Mesothelial cell of epicardium (in vitro differentiated cells): ENCODE measurements around the gene STARD10. TPM values are rescaled to one million over a fixed set of nuclear protein-coding genes. Genes with fewer than 3 reads are reported as not detected.

ENCODE experiments used
- DNase-seq, 2 experiments: peaks; one replicate each; pipeline ENCODE4 v3.0.0; 2021; ENCODE audit warnings: low spot score in 2 of 2; ENCODE audit not compliant: unreplicated experiment in 2 of 2
- H3K27ac Mint-ChIP-seq: 2 replicates; pipeline ENCODE4 v1.8.0; 2021; ENCODE audit warnings: mixed read lengths
- H3K27me3 Mint-ChIP-seq: 2 replicates; pipeline ENCODE4 v1.8.0; 2021; ENCODE audit warnings: low read depth, mixed read lengths
- H3K36me3 Mint-ChIP-seq: 2 replicates; pipeline ENCODE4 v1.8.0; 2021; ENCODE audit warnings: mixed read lengths
- H3K4me1 Mint-ChIP-seq: 2 replicates; pipeline ENCODE4 v1.8.0; 2021; ENCODE audit warnings: mixed read lengths
- H3K4me3 Mint-ChIP-seq: 2 replicates; pipeline ENCODE4 v1.8.0; 2021; ENCODE audit warnings: mild to moderate bottlenecking, moderate library complexity, mixed read lengths
- H3K9me3 Mint-ChIP-seq: 2 replicates; pipeline ENCODE4 v1.8.0; 2021; ENCODE audit warnings: mixed read lengths
- total RNA-seq: library from RNA; stranded (reverse); gene quantifications from 3 replicates; pipeline ENCODE4 v1.2.1, GENCODE V29; 2021
- TF ChIP-seq, protein P1 (sequence below): fragments of 200-600 bp; sonication (generic); IDR thresholded peaks from one replicate; pipeline ENCODE4 v1.5.0; 2021; ENCODE audit warnings: antibody characterized with exemption; ENCODE audit not compliant: unreplicated experiment

Gene STARD10
- total RNA-seq, 1 donor from 2014 or later, result 54.9 TPM

DNA sequence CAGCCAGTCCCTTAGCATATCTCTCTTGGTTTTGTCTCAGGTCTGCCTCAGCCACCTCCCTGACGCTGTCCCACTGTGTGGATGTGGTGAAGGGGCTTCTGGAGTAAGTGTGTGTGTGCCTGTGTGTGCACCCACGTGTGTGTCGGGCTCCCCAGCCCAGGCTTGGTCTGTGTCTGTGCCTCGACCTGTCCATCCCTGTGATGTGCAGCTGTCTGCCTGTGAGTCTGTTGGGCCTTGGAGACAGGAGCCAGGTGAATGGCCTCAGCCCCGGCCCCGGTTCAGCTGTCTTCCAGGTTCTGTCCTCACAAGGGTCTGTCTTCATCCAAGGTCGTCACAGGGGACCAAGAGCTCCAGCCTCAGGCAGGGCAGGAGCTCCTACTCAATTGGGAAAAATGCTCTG is 30.2 kb upstream of the STARD10 start:
- Mint-ChIP-seq H3K9me3 (no peaks in the 10 kb centered on the region), H3K27me3 (no peaks in the 10 kb centered on the region), H3K36me3 (peaks cover 2% of the 10 kb centered on the region), H3K4me1 (peaks cover 9% of the 10 kb centered on the region), H3K27ac (no peak overlapping the region), H3K4me3 (no peak overlapping the region)
- DNase-seq, result no peak
- TF ChIP-seq, protein P1, sequence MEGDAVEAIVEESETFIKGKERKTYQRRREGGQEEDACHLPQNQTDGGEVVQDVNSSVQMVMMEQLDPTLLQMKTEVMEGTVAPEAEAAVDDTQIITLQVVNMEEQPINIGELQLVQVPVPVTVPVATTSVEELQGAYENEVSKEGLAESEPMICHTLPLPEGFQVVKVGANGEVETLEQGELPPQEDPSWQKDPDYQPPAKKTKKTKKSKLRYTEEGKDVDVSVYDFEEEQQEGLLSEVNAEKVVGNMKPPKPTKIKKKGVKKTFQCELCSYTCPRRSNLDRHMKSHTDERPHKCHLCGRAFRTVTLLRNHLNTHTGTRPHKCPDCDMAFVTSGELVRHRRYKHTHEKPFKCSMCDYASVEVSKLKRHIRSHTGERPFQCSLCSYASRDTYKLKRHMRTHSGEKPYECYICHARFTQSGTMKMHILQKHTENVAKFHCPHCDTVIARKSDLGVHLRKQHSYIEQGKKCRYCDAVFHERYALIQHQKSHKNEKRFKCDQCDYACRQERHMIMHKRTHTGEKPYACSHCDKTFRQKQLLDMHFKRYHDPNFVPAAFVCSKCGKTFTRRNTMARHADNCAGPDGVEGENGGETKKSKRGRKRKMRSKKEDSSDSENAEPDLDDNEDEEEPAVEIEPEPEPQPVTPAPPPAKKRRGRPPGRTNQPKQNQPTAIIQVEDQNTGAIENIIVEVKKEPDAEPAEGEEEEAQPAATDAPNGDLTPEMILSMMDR, result no peak

DNA sequence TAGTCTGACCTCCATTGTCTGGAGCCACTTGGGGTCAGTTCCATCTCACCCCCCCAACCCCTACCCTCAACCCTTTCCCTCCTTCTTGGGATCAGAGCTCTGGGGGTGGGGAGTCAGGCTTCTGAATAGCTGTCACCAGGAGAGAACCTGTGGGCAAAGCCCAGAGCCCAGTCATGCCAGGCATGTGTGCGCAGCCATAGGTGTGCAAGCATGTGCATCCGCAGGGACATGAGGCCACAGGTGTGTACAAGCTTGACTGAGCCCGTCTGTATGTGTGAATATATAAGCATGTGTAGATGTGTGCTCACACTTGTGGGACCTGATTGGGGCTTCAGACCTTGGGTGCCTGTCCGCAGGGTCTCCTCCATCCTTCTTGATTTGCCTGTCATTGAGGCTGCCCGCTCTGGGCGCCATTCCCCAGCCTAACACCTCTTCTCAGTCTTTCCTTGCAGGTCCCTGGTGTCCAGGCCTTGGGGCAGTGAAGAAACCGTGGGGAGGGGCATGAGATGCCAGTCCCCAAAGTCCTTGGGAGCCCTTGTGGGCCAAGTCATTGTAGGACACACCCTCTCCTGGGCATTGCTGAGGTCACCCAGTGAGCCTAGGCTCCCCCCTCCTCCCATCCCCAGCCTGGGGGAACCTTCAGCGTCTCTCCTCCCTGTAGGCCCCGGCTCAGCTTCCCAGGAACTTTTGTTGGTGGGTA is 29.4 kb upstream of the STARD10 start:
- H3K9me3 Mint-ChIP-seq, result no peaks in the 10 kb centered on the region
- DNase-seq, result no peak
- TF ChIP-seq, protein P1, result no peak
- peaks cover 7% of the 10 kb centered on the region for H3K36me3 Mint-ChIP-seq
- H3K4me3 Mint-ChIP-seq, result peak overlapping the region; percentile 24
- H3K27ac Mint-ChIP-seq, result peak overlapping the region; percentile 25
- peaks cover 9% of the 10 kb centered on the region for H3K4me1 Mint-ChIP-seq
- no peaks in the 10 kb centered on the region for H3K27me3 Mint-ChIP-seq

DNA sequence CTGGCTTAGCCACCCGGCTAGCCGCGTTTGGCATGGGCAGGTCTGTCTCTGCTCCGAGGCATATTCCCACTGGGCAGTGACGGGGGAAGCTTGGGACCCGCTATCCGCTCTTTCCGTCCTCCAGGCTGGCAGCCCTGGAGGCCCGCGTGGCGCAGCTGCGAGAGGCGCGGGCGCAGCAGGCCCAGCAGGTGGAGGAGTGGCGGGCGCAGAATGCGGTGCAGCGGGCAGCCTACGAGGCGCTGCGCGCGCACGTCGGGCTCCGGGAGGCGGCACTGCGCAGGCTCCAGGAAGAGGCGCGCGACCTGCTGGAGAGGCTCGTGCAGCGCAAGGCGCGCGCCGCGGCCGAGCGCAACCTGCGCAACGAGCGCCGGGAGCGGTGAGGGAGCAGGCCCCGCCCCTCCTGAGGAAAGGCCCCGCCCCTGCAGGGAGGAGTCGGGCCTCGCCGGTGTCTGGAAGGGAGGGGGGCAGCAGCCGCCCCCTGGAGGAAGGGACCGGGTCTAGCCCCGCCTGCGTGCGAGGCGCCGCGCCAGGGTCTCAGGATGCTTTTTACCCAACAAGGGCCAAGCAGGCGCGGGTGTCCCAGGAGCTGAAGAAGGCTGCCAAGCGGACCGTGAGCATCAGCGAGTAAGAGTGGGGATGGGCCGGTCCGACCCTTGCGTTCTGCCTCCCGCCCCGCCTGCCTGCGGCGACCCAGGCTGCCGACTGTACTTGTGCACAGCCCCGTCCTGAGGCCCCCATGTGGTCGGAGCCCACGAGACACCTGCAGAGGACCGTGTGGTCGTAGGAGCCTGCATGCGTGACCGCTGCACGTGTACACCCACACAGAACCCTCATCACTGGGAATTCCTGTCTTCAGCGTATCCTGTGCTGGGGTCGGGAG is 28.3 kb upstream of the STARD10 start:
- no peaks in the 10 kb centered on the region for H3K9me3 Mint-ChIP-seq
- TF ChIP-seq, protein P1, result peak; percentile 46
- peak; percentile 91 to 95 for DNase-seq
- no peaks in the 10 kb centered on the region for H3K27me3 Mint-ChIP-seq
- peak overlapping the region; percentile 63 for H3K4me3 Mint-ChIP-seq
- peak overlapping the region; percentile 47 for H3K27ac Mint-ChIP-seq
- peaks cover 9% of the 10 kb centered on the region for H3K4me1 Mint-ChIP-seq
- peaks cover 8% of the 10 kb centered on the region for H3K36me3 Mint-ChIP-seq

DNA sequence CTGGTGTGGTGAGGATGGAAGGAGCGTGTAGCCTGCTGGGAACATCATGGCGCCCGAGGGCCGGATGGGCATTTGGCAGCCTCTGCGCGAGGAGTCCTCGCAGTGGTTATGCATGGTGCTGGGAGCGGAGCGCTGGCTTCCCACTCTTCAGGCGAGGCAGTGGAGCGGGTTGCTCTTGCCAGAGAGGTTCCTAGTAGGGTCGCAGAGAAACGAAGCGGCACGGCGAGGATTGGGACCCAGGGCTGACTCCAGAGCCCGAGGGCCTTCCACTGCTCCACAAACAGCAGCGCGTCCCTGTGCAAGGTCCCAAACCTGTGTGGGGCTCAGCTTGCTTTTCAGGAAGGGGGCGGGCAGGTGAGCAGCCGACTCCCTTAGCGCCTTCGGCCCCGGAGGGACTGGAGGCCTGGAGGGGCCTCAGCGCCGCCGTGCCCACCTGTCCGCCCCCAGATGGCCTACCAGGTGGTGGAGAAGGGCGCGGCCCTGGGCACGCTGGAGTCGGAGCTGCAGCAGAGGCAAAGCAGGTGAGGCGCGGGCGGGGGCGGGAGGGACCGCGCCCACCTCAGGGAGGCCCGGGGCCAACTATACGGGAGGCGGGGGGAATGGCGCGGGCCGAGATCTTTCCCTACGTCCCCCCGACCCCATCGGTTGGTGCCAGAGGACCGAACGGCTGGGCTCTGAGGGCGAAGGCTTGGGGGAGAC is 27.5 kb upstream of the STARD10 start:
- peaks cover 13% of the 10 kb centered on the region for H3K4me1 Mint-ChIP-seq
- no peaks in the 10 kb centered on the region for H3K9me3 Mint-ChIP-seq
- H3K27ac Mint-ChIP-seq, result peak overlapping the region; percentile 6
- H3K4me3 Mint-ChIP-seq, result peak overlapping the region; percentile 63
- TF ChIP-seq, protein P1, result no peak
- DNase-seq, result no peak
- H3K36me3 Mint-ChIP-seq, result peaks cover 8% of the 10 kb centered on the region
- H3K27me3 Mint-ChIP-seq, result no peaks in the 10 kb centered on the region

DNA sequence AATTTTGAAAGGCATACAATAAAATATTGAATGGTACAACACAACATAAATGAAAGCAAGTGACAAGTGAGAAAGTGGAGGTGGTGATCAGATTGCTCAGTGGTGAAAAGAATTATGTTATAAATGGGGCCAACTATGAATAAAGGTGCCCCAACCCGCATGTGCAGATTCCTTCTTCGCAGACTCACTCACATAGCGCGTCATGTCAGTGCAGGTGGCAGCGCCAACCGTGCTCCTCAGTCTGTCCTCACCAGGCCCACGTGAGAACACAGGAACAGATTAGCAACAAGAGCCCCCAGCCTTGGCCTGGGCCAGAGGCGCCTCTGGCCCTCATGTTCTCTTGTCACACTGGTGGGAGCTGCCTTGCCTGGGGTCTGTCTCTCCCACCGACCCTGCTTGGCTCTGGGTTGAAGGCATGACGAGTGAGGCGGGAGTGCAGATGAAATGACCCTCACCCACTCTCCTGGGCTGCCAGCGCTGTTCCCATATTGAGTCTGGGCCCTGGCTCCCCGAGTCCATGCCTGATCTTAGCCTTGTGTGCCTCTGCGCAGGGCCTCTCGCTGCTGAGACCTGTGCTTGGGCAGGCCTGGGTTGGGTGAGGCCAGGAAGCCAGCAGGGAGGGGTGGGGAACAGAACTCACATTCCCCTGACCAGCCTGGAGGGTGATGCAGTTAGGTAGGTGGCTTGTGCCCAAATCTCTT is 26.7 kb upstream of the STARD10 start:
- Mint-ChIP-seq H3K27ac (no peak overlapping the region), H3K4me3 (peak overlapping the region; percentile 63), H3K9me3 (no peaks in the 10 kb centered on the region), H3K36me3 (peaks cover 8% of the 10 kb centered on the region), H3K4me1 (peaks cover 15% of the 10 kb centered on the region), H3K27me3 (no peaks in the 10 kb centered on the region)
- DNase-seq, result no peak
- TF ChIP-seq, protein P1, result no peak
